ENCODE data around the gene FLNA. TPM values are rescaled to one million over a fixed set of nuclear protein-coding genes. Genes with fewer than 3 reads are reported as not detected.

FLNA gene
- total and polyA plus RNA-seq, 3 donors from 2014 or later, result 400 to 532 (median 474) TPM

- H3K4me1 ChIP-seq, result no peaks in the 10 kb centered on the region
- H3K27me3 ChIP-seq, result no peaks in the 10 kb centered on the region
- intact Hi-C loops (cut with DNase I; ENCODE audit: low total_unique reads), result no loop called here
- H3K9me3 ChIP-seq, result no peaks in the 10 kb centered on the region
- peak; percentile 69 for DNase-seq
- TF ChIP-seq CTCF (IDR thresholded peaks at IDR 0.05), result peak; percentile 36 to 57 (median 52)
- no peak for TF ChIP-seq POLR2A (IDR thresholded peaks at IDR 0.05)
- H3K27ac ChIP-seq, result no peak overlapping the region
- H3K36me3 ChIP-seq (ENCODE audit: low read depth, missing control alignments), result no peaks in the 10 kb centered on the region
- H3K4me3 ChIP-seq, result no peak overlapping the region
- WGBS, 2 donors, result 63% methylated on average over 7 to 9 of the region's 9 CpGs
Observed at GRCh38 chrX:154308108-154308946, 66.1 kb downstream of the FLNA start.

DNA sequence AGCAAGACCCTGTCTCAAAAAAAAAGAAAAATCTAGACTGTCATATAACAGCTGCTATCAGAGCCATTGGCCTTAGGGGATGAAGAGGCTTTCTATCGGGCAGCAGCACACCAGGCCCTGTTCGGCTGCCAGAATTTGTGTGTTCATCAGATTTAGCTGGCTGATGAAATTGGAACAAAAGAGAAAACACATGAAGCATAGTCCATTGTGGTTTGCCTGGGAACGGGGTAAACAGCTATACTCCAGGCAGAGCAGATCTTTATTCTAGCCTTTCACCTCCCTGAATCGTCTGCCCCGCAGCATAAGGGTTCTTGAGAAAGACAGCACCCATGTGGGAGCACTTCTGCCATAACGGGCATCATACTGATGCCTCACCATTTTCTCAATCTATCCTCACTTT, 67.2 kb downstream of the FLNA start:
- H3K27ac ChIP-seq, result no peak overlapping the region
- no peak overlapping the region for H3K4me3 ChIP-seq
- H3K9me3 ChIP-seq, result no peaks in the 10 kb centered on the region
- H3K4me1 ChIP-seq, result no peaks in the 10 kb centered on the region
- 67 to 74% methylated on average over 6 of the region's 6 CpGs for WGBS, 2 donors
- no peaks in the 10 kb centered on the region for H3K27me3 ChIP-seq
- no peaks in the 10 kb centered on the region for H3K36me3 ChIP-seq (ENCODE audit: low read depth, missing control alignments)
- no peak for DNase-seq
- TF ChIP-seq CTCF (IDR thresholded peaks at IDR 0.05) (no peak), POLR2A (IDR thresholded peaks at IDR 0.05) (no peak)
- intact Hi-C loops (cut with DNase I; ENCODE audit: low total_unique reads), result no loop called here

DNA sequence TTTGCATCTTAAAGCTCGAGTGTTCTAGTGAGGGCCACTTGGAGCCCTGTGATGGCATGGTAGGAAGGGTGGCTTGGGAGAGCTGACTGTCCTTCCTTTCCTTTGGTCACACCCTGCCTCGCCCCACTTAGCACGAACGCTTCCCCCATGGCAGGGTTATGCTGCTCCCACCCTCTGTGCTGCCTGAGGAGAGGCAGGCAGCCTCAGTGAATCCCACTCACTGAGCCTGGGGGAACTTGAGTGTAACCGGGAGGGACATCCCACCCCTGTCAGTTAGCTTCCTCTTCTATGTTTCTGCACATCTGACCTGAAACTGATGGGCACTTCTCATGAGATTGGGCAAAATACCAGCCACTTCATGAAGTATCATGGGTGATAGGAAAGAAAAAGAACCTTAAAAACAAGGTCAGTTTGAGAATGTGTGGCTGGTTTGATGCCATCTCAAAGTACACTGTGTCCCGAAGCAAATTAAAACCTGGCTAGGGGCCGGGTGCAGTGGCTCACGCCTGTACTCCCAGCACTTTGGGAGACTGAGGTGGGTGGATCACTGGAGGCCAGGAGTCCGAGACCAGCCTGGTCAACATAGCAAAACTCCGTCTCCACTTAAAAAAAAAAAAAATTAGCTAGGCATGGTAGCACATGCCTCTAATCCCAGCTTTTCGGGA, 68.8 kb downstream of the FLNA start:
- TF ChIP-seq CTCF (IDR thresholded peaks at IDR 0.05) (no peak), POLR2A (IDR thresholded peaks at IDR 0.05) (no peak)
- Histone ChIP-seq H3K4me1 (no peaks in the 10 kb centered on the region), H3K36me3 (ENCODE audit: low read depth, missing control alignments) (no peaks in the 10 kb centered on the region), H3K27me3 (no peaks in the 10 kb centered on the region), H3K9me3 (no peaks in the 10 kb centered on the region), H3K4me3 (no peak overlapping the region), H3K27ac (no peak overlapping the region)
- no peak for DNase-seq
- 24 to 59% methylated on average over 4 to 11 of the region's 11 CpGs for WGBS, 2 donors
- intact Hi-C loops (cut with DNase I; ENCODE audit: low total_unique reads), result no loop called here

DNA sequence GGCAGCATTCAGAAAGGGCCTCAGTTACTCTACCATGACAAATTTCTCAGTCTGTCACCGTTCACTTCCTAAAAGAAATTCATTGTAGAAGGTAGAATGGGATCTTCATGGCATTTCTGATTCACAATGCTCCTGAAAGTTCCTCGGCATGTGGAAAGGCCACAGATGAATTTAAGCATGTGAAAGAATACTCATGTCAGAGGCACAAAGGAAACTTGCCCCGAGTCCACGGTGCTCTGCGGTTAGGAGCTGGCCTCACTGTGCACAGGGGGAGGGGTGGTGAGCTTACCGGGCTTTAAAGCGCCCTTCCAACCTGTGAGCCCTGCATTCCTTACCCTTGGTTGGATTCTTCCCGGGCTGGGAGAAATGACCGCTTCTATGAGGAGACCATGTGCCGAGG, 69.6 kb downstream of the FLNA start:
- H3K9me3 ChIP-seq, result no peaks in the 10 kb centered on the region

More for the DNA sequence above, 69.6 kb downstream of the FLNA start:
- WGBS, 2 donors, result 80 to 89% methylated on average over 7 to 10 of the region's 10 CpGs
- Histone ChIP-seq H3K4me1 (no peaks in the 10 kb centered on the region), H3K27me3 (no peaks in the 10 kb centered on the region), H3K4me3 (no peak overlapping the region), H3K27ac (no peak overlapping the region), H3K36me3 (ENCODE audit: low read depth, missing control alignments) (no peaks in the 10 kb centered on the region)
- DNase-seq, result no peak
- intact Hi-C loops (cut with DNase I; ENCODE audit: low total_unique reads), result no loop called here
- no peak for TF ChIP-seq POLR2A (IDR thresholded peaks at IDR 0.05)
- TF ChIP-seq CTCF (IDR thresholded peaks at IDR 0.05), result no peak

All from testis (tissue), 3 donors.